HS-27A (cell line): ENCODE results near the gene RSAD2.
"Not testable (repeated sequence)": the region's sequence is repeated elsewhere in the genome, so short reads cannot be mapped to it uniquely, and the experiment has no call there.

ENCODE experiments used
- DNase-seq: peaks from one replicate; pipeline ENCODE4 v3.0.0-alpha.2; 2012; ENCODE audit warnings: low read depth, missing footprints

RSAD2 gene

DNA sequence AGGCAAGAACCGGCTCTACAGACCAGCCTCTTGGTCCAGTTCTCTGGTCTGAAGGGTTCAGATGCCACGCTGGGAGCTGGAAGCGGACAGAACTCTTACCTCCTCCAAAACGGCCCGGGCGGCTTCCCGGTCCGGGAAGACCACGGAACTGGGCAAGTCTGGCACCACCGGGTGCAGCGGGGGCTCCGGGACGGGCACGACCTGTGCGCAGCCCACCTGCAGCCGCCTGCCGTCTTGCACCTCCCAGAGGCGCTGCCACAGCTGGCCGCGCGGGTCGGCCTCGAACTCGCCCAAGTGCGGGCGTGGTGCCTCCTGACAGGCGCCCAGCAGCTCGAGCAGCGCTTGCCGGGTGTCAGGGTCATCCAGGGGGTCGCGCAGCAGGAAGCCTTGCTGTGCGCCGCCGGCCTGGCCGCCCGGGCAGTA is 12.6 kb upstream of the RSAD2 start:
- DNase-seq = no peak

DNA sequence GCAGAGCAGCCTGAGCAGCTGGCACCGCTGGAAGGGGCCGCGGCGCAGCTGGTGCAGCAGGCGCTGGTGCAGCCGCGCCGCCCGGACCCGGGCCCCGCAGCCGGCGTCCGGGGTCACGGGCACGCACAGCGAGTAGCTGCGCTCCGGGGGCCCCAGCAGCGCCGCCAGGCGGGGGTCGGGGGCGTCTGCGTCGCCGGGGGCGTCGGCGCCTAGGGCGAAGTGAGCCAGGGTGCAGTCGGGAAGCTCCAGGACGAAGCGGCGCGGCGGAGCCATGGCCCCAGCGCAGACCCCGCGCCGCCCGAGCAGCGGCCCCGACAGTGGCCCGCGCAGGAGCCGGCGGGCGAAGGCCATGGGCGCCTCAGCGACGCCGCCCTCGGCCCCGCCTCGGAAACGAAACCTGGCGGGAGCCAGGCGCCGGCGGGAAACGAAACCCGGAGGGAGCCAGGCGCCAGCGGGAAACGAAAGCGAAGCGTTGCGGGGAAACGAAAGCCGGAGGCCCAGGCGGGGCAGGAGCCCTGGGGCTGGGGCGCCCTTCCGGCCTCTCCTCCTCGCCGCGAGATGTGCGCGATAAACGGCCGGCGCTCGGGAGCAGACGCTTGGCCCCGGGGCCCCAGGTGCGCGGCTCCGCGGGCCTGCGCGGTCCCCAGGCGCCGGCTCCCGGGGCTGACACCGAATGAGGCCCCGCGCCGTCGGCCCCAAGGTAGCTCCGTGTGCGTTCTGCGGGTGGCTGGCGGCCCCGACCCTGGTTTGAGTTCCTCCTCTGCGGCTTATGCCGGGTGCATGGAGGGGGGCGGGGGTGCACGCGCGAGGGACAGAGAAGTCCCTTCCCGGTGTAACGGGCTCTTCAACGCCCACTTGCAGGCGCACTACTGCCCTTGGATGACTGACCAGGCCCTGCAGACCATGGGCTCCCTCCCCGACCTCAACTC is 12.0 kb upstream of the RSAD2 start, which contains the start of gene CMPK2:
Gene CMPK2 (minus strand): TSS at position 562 of the 929 bp plus-strand sequence. CDS start 211 bp downstream, at position 351.
- DNase-seq = no peak

DNA sequence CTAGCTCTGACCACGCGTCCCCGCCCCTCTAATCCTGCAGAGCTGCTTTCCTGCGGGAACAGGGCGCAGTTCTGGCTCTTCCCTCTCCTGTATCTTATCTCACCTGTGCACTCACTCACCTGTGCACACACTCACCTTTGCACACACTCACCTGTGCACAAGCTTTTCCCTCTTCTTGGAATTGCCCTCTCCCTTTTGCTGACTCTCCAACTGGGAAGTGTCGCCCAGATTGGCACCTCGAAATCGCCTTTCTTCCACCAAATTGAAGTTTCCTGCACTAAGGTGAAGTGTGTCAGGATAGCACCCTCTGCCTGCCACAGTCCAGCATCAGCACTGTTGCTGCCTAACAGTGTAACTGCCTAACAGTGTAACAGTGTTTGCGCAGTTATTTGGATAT is 11.3 kb upstream of the RSAD2 start:
- DNase-seq = no peak

DNA sequence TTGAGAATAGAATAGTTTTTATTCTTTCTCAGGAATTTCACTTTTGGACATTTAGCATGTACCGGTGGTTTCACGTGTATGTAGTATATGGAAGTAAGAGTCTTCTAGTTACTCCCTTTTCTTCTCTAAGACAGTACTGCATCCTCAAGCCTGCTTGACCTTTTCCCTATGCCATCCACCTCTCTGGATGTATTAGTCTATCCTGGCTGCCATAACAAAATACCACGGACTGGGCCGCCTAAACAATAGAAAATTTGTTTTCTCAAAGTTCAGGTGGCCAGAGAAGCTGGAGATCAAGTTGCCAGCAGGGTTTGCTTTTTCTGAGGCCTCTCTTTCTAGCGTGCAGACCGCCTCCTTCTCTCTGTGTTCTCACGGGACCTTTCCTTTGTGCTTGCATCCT is 10.6 kb upstream of the RSAD2 start:
- DNase-seq = no peak

- no peak for DNase-seq
Observed at GRCh38 chr2:6872394-6872793, 5.2 kb upstream of the RSAD2 start.

DNA sequence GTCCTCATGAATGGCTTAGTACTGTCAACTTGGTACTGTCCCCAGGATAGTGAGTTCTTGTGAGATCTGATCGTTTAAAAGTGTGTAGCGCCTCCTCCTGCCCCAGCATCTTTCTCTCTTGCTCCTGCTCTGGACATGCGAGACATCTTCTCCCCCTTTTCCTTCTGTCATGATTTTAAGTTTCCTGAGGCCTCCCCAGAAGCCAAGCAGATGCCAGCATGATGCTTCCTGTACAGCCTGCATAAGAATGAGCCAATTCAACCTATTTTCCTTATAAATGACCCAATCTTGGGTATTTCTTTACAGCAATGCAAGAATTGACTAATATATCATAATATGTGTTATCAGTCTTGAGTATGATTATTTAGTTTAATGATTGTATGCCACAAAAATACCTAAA is 3.5 kb upstream of the RSAD2 start:
- no peak for DNase-seq

DNA sequence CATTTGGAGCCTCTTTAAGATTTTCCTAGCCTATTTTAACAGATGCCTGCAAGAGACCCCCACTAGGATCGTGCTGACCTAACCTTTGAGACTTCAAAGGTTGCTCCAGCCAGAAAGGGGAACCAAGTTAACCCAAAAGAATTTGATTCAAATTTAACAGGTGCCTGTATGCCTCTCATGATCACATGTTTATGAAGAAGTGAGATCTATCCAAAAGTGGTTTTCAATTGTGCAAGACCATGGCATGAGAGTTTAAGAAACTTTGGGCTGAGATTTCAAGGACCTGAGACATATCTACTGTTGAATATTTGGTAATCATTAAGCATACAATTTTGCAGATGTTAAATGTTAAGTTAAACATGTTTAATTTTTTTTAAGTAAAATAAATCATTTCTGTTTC is 1.3 kb upstream of the RSAD2 start:
- DNase-seq = no peak

GRCh38 chr2:6878549-6878948 is 972 bp downstream of the RSAD2 start:
- no peak for DNase-seq

GRCh38 chr2:6879011-6879410 is 1.4 kb downstream of the RSAD2 start:
- no peak for DNase-seq

DNA sequence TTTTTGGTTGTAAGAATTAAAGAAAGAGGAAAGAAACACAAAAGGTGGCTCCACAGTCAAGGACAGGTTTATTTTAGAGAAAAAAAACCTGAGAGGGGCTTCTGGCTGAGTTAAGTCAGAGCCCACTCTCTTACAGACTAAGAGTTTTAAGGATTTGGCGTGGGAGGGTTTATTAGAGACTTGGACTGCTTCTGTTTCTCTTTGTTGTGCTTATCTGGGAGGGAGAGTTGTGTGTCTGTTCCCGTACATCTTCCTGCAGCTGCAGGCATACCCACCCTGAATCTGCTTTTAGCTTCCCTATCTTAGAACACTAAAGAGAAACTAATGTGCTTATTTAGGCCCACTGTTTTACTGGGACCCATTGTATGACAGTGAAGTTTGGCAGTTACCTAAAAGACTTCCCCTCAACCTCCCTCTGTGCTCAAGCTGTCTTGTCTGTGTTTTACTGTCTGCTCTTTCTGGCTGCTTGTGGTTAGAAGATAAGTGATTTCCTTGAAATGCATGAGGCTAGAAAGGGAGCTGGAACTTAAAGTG is 2.7 kb downstream of the RSAD2 start:
- no peak for DNase-seq

DNA sequence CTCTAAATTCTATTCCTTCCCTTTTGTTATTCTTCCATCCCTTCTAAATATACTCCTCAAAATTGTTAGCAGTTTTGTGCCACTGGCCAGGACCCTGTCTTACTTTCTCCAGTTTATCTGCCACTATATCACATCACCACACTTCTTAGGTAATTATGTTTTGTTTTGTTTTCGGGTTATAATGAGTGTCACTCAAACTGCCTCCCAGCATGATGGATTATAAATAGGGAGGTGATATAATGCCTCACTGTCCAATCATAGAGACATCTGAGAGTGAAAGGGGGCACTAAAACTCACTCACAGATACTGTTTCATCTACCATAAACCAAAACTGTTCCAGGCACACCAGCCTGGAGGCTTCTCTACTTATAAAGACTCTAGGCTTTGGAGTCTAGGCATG is 3.5 kb downstream of the RSAD2 start:
- DNase-seq = no peak

DNA sequence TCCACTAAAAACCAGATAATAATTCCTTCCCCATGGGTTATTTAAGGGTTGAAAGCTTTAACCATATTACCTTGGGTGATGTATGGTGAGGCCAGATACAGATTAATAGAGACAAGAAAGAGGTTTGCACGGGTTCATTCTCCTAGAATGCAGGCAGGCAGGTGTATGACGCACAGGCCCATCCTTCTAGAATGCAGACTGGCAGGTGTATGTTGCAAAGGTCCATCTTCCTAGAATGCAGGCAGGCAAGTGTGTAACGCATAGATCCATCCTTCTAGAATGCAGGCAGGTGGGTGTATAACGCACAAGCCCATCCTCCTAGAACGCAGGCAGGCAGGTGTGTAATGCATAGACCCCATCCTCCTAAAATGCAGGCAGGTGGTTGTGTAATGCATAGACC is 3.9 kb downstream of the RSAD2 start:
- no peak for DNase-seq

DNA sequence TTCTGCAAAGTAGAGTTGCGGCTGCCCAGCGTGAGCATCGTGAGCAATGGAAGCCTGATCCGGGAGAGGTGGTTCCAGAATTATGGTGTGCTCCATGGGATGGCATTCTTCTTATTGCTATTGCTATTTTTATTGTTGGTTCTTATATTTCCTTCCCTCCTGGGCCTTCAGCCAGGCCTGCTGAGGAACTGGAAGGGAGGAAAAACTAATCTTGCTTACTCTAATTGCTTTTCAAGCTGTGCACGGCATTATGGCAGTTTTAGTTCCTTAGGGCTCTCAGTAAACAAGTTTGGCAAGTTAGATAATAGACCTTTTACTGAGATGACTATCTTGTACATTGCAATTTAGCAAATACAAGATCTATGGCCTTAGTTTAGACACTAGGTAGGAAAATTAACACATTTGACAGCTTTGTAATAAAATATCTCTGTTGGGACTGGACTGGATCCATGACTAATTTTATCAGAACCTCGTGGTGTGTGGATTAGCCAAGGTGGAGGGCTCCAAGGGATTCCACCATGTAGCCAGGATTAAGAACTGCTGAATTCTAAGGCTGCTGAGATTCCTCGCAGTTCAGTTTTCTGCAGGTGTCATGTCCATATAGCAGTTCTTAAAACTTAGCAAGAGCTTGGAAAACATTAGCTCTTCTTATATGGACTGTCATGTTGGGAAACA is 6.0 kb downstream of the RSAD2 start:
- no peak for DNase-seq

GRCh38 chr2:6885551-6885950 is 8.0 kb downstream of the RSAD2 start:
- no peak for DNase-seq

DNA sequence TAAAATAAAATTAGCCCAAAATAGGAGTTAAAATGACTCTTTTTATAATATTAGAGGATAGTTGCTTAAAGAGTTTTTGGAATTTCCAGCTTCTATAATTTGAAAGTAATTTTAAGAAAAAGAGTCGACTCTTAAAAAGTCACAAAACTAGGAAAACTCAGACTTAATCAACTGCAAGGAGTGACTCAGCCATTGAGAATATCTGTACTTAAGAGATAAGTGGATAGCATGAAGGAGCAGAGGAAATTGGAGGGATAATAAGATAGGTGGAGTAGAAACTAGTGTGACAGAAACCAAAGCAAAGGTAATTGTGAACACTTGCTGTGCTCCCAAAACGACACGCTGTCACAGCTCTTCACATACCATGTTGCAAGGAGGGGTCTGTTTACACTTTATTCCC is 8.4 kb downstream of the RSAD2 start:
- DNase-seq = no peak

DNA sequence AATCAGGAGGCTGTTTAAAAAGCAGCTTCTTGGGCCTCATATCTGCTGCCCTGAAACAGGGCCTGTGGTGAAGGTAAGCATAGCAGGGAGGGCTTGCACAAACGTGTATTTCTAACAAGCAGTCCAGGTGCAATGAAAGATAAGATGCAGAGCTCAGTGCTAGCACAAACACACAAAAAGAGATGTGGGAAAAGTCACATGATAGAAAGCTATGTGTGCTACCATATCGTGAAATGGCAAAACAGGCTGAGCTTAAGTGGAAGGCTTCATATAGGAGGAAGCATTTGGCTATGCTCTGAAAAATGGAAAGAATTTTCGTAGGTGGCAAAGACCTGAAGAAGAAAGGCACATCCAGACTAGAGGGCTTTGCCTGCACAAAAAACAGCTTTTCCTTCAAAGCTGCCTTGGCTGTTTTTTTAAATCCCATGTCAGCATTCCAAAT is 10.2 kb downstream of the RSAD2 start:
- DNase-seq = no peak

- DNase-seq = no peak
Observed at GRCh38 chr2:6888724-6889123, 11.1 kb downstream of the RSAD2 start.

DNA sequence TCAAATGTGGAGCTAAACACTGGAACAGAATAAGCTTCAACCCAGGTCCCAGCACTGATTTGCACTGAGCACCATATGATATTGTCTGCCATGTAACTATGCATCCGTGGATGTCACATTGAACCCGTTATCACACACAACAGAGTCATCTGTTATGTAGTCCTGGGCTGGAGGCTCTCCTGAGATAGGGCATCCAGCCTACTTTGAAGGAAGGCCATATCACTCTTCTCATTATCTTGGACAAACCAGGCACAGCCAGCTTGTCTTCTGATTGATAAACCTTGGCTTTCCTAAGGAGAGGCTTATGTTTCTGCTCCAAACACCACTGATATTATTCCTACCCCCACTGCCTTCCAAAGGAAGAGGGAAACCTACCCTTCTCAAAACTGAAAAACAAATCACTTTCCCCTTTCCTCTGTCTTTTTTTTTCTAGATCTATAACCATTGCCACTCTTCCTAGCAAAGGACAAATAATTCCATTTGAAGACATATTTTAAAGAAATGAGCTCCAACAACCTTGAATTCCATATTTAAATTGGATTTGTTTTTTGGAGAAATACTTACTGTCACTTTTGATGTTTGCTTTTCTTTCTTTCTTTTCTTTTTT is 16.4 kb downstream of the RSAD2 start:
- DNase-seq = no peak

DNA sequence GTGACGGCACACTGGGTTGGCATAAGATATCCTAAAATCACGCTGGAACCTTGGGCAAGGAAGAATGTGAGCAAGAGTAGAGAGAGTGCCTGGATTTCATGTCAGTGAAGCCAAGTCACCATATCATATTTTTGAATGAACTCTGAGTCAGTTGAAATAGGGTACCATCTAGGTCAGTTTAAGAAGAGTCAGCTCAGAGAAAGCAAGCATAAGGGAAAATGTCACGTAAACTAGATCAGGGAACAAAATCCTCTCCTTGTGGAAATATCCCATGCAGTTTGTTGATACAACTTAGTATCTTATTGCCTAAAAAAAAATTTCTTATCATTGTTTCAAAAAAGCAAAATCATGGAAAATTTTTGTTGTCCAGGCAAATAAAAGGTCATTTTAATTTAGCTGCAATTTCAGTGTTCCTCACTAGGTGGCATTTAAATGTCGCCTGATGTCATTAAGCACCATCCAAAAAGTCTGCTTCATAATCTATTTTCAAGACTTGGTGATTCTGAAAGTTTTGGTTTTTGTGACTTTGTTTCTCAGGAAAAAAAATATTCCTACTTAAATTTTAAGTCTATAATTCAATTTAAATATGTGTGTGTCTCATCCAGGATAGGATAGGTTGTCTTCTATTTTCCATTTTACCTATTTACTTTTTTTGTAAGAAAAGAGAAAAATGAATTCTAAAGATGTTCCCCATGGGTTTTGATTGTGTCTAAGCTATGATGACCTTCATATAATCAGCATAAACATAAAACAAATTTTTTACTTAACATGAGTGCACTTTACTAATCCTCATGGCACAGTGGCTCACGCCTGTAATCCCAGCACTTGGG is 19.6 kb downstream of the RSAD2 start:
- no peak for DNase-seq

DNA sequence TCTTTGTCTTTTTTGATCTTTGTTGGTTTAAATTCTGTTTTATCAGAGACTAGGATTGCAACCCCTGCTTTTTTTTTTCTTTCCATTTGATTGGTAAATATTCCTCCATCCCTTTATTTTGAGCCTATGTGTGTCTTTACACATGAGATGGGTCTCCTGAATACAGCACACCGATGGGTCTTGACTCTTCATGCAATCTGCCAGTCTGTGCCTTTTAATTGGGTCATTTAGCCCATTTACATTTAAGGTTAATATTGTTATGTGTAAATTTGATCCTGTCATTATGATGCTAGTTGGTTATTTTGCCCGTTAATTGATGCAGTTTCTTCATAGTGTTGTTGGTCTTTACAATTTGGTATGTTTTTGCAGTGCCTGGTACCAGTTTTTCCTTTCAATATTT is 25.0 kb downstream of the RSAD2 start:
- DNase-seq = not testable (repeated sequence)

DNA sequence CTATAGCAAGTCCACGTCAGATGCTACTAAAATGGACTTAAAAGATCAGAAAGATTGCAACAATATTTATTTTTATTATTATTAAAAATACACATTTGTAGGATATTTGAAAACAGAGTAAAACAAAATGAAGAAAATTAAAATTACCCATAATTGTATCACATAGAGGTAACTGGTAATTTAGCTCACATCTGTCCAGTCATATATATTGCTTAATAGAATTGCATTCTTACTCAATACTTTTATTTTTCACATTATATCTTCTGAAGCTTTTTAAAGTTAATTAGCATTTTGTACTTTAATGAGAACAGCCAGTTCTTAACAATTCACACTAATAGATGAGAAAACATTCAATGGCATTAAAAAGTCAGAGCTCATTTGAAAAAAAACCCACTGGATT is 28.1 kb downstream of the RSAD2 start:
- DNase-seq = no peak
